ENCODE results near the gene ITGA7.
"Not testable (repeated sequence)": the region's sequence is repeated elsewhere in the genome, so short reads cannot be mapped to it uniquely, and the experiment has no call there.

Gene ITGA7

GRCh38 chr12:55679691-55680090 lies 28.0 kb downstream of the ITGA7 start:
- no peak for DNase-seq

- no peak for DNase-seq
Observed at GRCh38 chr12:55676707-55677106, 31.0 kb downstream of the ITGA7 start.

GRCh38 chr12:55675666-55676065 lies 32.0 kb downstream of the ITGA7 start:
- DNase-seq = no peak

DNA sequence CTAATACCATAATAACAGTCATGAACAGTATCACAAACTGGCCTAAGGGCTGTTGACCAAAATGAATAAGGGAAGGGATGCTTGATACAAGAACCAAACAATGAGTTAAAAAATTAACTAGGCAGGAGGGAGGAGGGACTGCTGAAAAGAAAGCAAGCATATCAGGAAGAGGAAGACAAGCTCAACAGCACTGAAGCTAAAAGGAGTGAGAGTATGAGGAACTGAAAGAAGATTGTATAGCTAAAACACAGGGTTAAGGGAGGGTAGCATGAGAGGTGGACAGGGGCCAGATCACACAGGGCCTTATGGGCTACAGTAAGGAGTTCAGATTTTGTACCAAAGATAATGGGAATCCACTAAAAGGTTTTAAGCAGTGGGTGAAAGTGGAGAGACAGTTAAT lies 34.1 kb downstream of the ITGA7 start:
- DNase-seq = no peak

DNA sequence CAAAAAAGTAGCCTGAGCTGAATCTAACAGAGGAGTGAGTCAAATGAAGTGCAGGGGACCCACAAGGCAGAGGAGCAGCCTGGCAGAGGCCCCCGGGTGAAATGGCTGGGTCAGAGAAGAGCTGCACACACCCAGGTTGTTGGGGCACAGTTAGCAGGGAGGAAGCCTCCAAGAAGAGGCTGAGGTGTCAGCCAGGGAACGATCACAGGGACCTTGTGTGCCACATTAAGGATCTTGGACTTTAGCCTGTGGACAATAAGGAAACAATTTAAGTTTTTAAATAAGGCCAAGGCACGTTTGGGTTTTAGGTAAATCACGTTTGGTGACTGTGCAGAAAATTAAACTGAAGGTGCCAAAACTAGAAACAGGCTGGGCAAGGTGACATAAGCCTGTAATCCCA lies 36.0 kb downstream of the ITGA7 start:
- DNase-seq = no peak

DNA sequence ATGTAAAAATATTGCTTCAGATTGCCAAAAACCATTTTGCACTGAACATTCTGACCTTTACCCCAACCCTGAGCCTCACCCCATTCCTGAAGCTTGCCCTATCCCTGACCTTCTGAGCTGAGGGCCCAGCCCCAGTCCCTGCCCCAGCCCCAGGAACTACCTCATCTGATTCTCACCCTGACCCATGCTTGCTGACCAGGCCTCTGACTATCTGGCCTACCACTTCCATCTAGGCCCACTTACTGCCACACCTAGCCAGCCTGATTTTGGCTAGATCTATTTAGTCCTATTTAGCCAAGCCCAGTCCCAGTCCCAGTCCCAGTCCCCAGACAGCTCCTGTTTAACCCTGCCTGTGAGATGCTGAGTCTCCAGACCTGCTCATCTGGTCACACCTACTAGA lies 37.4 kb downstream of the ITGA7 start:
- no peak for DNase-seq

DNA sequence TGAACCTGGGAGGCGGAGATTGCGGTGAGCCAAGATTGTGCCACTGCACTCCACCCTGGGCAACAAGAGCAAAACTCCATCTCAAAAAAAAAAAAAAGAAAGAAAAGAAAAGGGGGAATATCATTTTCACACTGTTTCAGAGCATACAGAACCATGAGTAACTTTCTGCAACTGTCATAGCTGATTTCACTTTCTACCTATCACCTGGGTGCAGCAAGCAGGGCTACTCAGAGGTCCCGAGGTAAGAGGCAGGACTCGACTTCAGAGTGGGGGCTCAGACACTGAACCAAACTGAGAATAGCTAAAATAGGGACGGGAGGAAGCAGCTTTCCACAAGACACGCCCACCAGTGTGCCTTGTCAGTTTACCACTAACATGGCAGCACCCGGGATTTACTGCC lies 41.2 kb downstream of the ITGA7 start:
- DNase-seq = no peak

- no peak for DNase-seq
Observed at GRCh38 chr12:55664826-55665225, 42.9 kb downstream of the ITGA7 start.

- no peak for DNase-seq
Observed at GRCh38 chr12:55663391-55663790, 44.3 kb downstream of the ITGA7 start.

GRCh38 chr12:55659486-55660385 lies 48.0 kb downstream of the ITGA7 start:
- no peak for DNase-seq

GRCh38 chr12:55658635-55659391 lies 48.9 kb downstream of the ITGA7 start:
- DNase-seq = no peak

DNA sequence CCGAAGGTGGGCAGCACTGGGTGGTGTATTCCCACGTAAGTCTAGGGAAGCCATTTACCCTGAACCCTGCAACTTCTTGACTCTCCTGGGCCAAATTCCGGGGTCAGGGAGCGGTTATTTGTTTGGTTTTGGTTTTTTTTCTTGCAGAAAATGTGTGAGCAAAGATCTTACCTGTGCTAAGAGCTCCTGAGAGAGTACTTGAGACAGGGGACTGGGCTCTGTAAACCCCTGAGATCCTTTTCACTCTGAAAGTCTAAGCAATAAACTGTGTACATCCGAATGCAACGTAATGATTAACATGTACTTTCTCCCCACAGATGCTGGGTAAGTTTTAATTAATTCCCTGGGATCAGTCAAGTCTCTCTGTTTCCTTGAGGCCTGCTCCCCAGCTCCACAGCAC lies 49.5 kb downstream of the ITGA7 start:
- DNase-seq = no peak

DNA sequence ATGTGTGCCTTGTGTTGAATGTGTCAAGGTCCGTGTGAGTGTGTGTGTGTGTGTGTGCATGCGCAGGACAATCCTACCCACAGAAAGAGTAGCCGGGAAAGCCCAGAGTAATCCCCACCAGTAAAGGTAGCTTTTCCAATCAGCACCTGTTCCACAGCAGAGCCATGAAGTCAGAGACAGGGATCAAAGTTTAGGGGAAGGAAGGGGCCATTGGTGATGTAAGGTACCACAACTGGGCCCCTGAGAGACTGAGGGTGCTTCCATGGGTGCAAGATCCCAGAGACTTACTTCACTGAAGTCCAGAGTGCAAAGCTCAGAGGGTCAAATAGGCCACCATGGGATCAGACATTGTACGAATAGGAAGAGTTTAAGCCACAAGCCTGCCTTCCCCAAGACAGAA lies 50.5 kb downstream of the ITGA7 start:
- DNase-seq = no peak

DNA sequence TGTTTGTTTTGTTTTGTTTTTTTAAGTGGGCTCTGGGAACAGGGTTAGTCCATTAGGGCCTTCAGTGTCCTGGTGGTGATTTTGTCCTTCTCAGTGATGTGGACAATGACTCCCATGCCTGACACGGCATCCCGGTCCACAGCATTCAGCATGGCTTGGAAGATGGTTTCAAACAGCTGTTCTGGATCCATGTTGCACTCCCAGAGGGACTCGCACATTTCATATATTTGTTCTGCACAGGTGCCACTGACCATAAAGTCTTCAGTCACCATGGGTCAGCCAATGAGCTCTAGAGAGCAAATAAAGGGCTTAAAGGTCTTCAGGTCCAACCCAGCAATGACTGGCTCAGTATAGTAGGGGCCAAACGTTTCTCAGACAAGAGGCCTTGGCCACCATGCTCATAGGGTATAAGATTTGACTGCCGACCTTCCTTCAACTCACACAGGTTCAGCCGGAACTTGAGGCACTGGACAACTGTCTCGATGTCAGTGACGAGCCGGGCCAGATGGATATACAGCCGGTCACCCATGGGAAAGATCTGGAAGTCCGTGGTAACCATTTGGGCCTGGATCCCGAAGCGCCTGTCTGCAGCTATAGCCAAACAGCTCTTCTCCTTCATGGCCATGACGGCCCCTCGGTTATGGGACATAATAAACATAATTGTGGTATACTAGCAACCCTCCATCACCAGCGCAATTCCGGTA lies 53.0 kb downstream of the ITGA7 start:
- DNase-seq = no peak

DNA sequence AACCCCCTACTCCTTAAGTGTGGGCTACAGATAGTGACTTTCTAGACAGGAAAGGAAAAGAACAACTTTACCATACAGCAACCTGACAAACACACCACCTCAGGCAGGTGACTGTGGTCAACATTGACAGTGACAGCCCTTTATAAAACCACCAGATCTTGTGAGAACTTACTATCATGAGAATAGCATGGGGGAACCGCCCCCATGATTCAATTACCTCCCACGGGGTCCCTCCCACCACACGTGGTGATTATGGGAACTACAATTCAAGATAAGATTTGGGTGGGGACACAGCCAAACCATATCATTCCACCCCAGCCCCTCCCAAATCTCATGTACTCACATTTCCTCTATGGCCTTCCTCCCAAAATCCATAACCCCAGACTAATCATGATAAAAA lies 54.7 kb downstream of the ITGA7 start:
- DNase-seq = peak; percentile 25

- peak; percentile 61 for DNase-seq
Observed at GRCh38 chr12:55652352-55652751, 55.4 kb downstream of the ITGA7 start.

GRCh38 chr12:55651299-55651683 lies 56.4 kb downstream of the ITGA7 start:
- no peak for DNase-seq

DNA sequence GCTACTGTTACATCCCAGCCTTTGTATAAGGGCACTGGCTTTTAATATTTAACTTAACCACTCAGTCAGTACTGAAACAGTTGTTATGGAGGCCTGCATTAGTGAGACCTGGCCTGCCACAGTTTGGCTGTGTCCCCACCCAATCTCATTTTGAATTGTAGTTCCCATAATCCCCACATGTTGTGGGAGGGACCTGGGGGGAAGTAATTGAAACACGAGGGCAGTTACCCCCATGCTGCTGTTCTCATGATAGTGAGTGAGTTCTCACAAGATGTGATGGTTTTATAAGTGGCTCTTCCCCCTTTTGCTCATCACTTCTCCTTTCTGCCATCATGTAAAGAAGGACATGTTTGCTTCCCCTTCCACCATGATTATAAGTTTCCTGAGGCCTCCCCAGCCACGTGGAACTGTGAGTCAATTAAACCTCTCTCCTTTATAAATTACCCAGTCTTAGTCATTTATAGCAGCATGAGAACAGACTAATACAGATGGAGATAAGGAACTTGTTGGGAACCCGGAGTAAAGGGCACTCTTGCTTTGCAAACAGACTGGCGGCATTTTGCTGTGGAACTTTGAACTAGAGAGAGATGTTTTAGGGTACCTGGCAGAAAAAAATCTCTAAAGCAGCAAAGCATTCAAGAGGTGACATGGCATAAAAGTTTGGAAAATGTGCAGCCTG lies 56.9 kb downstream of the ITGA7 start:
- DNase-seq = not testable (repeated sequence)

GRCh38 chr12:55647027-55647426 lies 60.7 kb downstream of the ITGA7 start:
- DNase-seq = no peak

- DNase-seq = no peak
Observed at GRCh38 chr12:55644591-55644990, 63.1 kb downstream of the ITGA7 start.

GRCh38 chr12:55642669-55643068 lies 65.0 kb downstream of the ITGA7 start:
- DNase-seq = peak; percentile 46

DNA sequence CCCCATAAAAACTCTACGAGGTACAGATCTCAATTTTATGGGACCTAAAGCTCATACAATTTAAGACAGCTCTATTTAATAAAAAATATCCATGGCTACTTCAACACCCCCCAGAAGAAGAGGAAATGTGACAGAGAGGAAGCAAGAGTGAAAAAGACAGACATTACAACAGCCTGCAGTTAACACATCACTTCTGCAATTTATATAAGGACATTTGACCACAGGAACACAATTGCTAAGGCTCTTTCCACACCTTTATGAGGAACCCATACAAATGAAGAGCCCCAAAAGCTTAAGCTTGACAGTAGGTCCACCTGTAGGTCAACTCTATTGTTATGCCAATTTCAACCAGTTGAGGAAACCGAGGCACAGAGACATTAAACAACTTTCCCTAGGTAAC lies 65.4 kb downstream of the ITGA7 start:
- DNase-seq = no peak

- DNase-seq = no peak
Observed at GRCh38 chr12:55641595-55641994, 66.1 kb downstream of the ITGA7 start.
